SK-N-SH (cell line): Measurements from ENCODE around the gene MTERF2. TPM values are rescaled to one million over a fixed set of nuclear protein-coding genes. Genes with fewer than 3 reads are reported as not detected.

Source experiments
- CTCF ChIA-PET: fragments of 300-600, 350-600 bp; formaldehyde crosslinking; extraction: SDS; loops from one replicate; lab custom pipeline; 2021; lab: Yijun Ruan, JAX
- POLR2A ChIA-PET: fragments of 350-600 bp; sonication (Branson Sonifier 250); formaldehyde crosslinking; extraction: SDS; loops from one replicate; lab custom pipeline; 2020; ENCODE audit warnings: antibody characterized with exemption, inconsistent platforms; lab: Yijun Ruan, JAX
- DNase-seq: peaks from one replicate; pipeline ENCODE4 v3.0.0; 2012
- H2AFZ ChIP-seq: fragments of 200-600 bp; sonication (generic); 2 replicates; pipeline ENCODE4 v1.8.1; 2016; ENCODE audit warnings: antibody characterized with exemption, mild to moderate bottlenecking, low read depth
- H3F3A ChIP-seq: fragments of 200-600 bp; sonication (generic); replicated peaks from 2 replicates; pipeline ENCODE3; 2016; ENCODE audit warnings: antibody characterized with exemption, mild to moderate bottlenecking; ENCODE audit not compliant: insufficient read depth
- H3K27ac ChIP-seq, 2 experiments: fragments of 200-500 bp in 1 of 2; fragments of 200-600 bp in 1 of 2; sonication (Bioruptor generic) in 1 of 2; sonication (generic), shearing (Covaris generic) in 1 of 2; 2 replicates each; pipeline versions ENCODE4 v1.5.1 to v1.6.1; 2014 to 2016; ENCODE audit warnings: low read depth in 2 of 2, inconsistent platforms in 1 of 2, low read length in 1 of 2, mild to moderate bottlenecking in 1 of 2, mixed read lengths in 1 of 2
- H3K27me3 ChIP-seq: fragments of 200-600 bp; sonication (generic), shearing (Covaris generic); 2 replicates; pipeline ENCODE4 v1.6.1; 2016; ENCODE audit warnings: mixed run types; ENCODE audit not compliant: insufficient read depth
- H3K36me3 ChIP-seq, 2 experiments: fragments of 200-500 bp in 1 of 2; fragments of 200-600 bp in 1 of 2; sonication (Bioruptor generic) in 1 of 2; sonication (generic) in 1 of 2; replicated peaks in 1 of 2; 2 replicates each; pipeline versions ENCODE3 to v1.5.1; 2014 to 2016; ENCODE audit warnings: low read length in 1 of 2, mild to moderate bottlenecking in 1 of 2; ENCODE audit not compliant: insufficient read depth in 2 of 2, control insufficient read depth in 1 of 2
- H3K4me1 ChIP-seq, 2 experiments: fragments of 200-500 bp in 1 of 2; fragments of 200-600 bp in 1 of 2; sonication (Bioruptor generic) in 1 of 2; sonication (generic), shearing (Covaris generic) in 1 of 2; 2 replicates each; pipeline versions ENCODE4 v1.5.1 to v1.6.1; 2014 to 2016; ENCODE audit warnings: low read depth in 1 of 2, low read length in 1 of 2, mixed run types in 1 of 2; ENCODE audit not compliant: insufficient read depth in 2 of 2, control insufficient read depth in 1 of 2
- H3K4me2 ChIP-seq: fragments of 200-600 bp; sonication (generic), shearing (Covaris generic); 2 replicates; pipeline ENCODE4 v1.6.1; 2017; ENCODE audit warnings: mixed run types
- H3K4me3 ChIP-seq, 2 experiments: fragments of 200-500 bp in 1 of 2; fragments of 200-600 bp in 1 of 2; sonication (Bioruptor generic) in 1 of 2; sonication (generic), shearing (Covaris generic) in 1 of 2; 2 replicates each; pipeline versions ENCODE4 v1.5.1 to v1.8.1; 2014 to 2016; ENCODE audit warnings: low read depth in 2 of 2, inconsistent platforms in 1 of 2, low read length in 1 of 2, mild to moderate bottlenecking in 1 of 2, mixed read lengths in 1 of 2, moderate library complexity in 1 of 2
- H3K79me2 ChIP-seq: fragments of 200-600 bp; sonication (generic); 2 replicates; pipeline ENCODE4 v1.8.1; 2017; ENCODE audit warnings: mild to moderate bottlenecking; ENCODE audit not compliant: insufficient read depth
- H3K9ac ChIP-seq: fragments of 200-600 bp; sonication (generic); 2 replicates; pipeline ENCODE4 v1.6.1; 2017; ENCODE audit warnings: mixed run types
- H3K9me2 ChIP-seq: fragments of 200-600 bp; sonication (generic); 2 replicates; pipeline ENCODE4 v1.6.1; 2017; ENCODE audit warnings: mixed run types
- H3K9me3 ChIP-seq: fragments of 200-600 bp; sonication (generic); 2 replicates; pipeline ENCODE4 v1.6.1; 2017; ENCODE audit warnings: mixed run types, mild to moderate bottlenecking, moderate library complexity
- H4K20me1 ChIP-seq: fragments of 200-600 bp; sonication (generic); 2 replicates; pipeline ENCODE4 v1.6.1; 2017; ENCODE audit warnings: mild to moderate bottlenecking, mixed run types; ENCODE audit not compliant: insufficient read depth
- CTCF ChIP-seq: fragments of 200-600 bp; sonication (generic); IDR thresholded peaks from 2 replicates; pipeline ENCODE4 v1.6.1; 2017; ENCODE audit warnings: antibody characterized with exemption, mild to moderate bottlenecking, moderate library complexity
- EZH2phosphoT487 ChIP-seq: fragments of 200-600 bp; sonication (generic); IDR thresholded peaks from 2 replicates; pipeline ENCODE4 v1.6.1; 2017; ENCODE audit warnings: low read depth, mixed run types, mild to moderate bottlenecking, antibody characterized with exemption, moderate library complexity, borderline replicate concordance
- FOSL2 ChIP-seq: IDR thresholded peaks from 2 replicates; pipeline ENCODE4 v1.4.0; 2012; ENCODE audit warnings: low read depth, mild to moderate bottlenecking, moderate library complexity, borderline replicate concordance
- GATA2 ChIP-seq: sonication (generic); formaldehyde crosslinking; IDR thresholded peaks from 2 replicates; pipeline ENCODE4 v1.5.0; 2020; ENCODE audit warnings: mild to moderate bottlenecking, missing genetic modification reagents
- IRF3 ChIP-seq: fragments of 150-350 bp; IDR thresholded peaks from 2 replicates; pipeline ENCODE4 v1.6.1; 2016; ENCODE audit warnings: mild to moderate bottlenecking, low read depth, low read length
- MAX ChIP-seq: IDR thresholded peaks from 2 replicates; pipeline ENCODE4 v1.4.0; 2012; ENCODE audit warnings: low read depth
- MEF2A ChIP-seq: IDR thresholded peaks from 2 replicates; pipeline ENCODE4 v1.4.0; 2012; ENCODE audit warnings: low read depth, borderline replicate concordance
- MXI1 ChIP-seq: IDR thresholded peaks from 2 replicates; pipeline ENCODE4 v1.6.1; 2012; ENCODE audit warnings: mild to moderate bottlenecking, low read depth, low read length, improper control_type of control experiment
- NFIC ChIP-seq: IDR thresholded peaks from 2 replicates; pipeline ENCODE4 v1.4.0; 2012; ENCODE audit warnings: borderline replicate concordance
- RCOR1 ChIP-seq: fragments of 150-350 bp; IDR thresholded peaks from 2 replicates; pipeline ENCODE4 v1.6.1; 2017; ENCODE audit warnings: antibody characterized with exemption, low read length
- RFX5 ChIP-seq: IDR thresholded peaks from 2 replicates; pipeline ENCODE4 v1.6.1; 2012; ENCODE audit warnings: mild to moderate bottlenecking, improper control_type of control experiment, low read length
- SMC3 ChIP-seq: IDR thresholded peaks from 2 replicates; pipeline ENCODE4 v1.6.1; 2012; ENCODE audit warnings: low read depth, low read length, improper control_type of control experiment
- USF1 ChIP-seq: IDR thresholded peaks from 2 replicates; pipeline ENCODE4 v1.4.0; 2012; ENCODE audit warnings: low read depth, borderline replicate concordance
- USF2 ChIP-seq: fragments of 150-350 bp; IDR thresholded peaks from 2 replicates; pipeline ENCODE4 v1.6.1; 2017; ENCODE audit warnings: antibody characterized with exemption, low read length, low read depth, borderline replicate concordance
- YY1 ChIP-seq: IDR thresholded peaks from 2 replicates; pipeline ENCODE4 v1.4.0; 2012; ENCODE audit warnings: low read depth, mild to moderate bottlenecking
- WGBS: methylation state at CpG from one replicate; pipeline ENCODE4 v1.1.6; 2017; ENCODE audit warnings: low lambda C conversion rate; 5-methylcytosine and 5-hydroxymethylcytosine counted together
- polyA plus RNA-seq, 3 experiments: library from polyadenylated mRNA; depleted of rRNA; stranded (reverse); fragments of >200 nt; gene quantifications; 2 replicates each; pipeline ENCODE4 v1.2.3, GENCODE V29; 2012
- TF ChIP-seq, protein P1 (sequence below): IDR thresholded peaks from 2 replicates; pipeline ENCODE4 v1.4.0; 2012; ENCODE audit warnings: low read depth, borderline replicate concordance

The MTERF2 gene
- polyA plus RNA-seq, 1 of the 3 experiments (the other 2 are of a cell fraction), result 5.9 TPM

- DNase-seq, result no peak
- H3K4me2 ChIP-seq, result peak overlapping the region; percentile 90
- no peaks in the 10 kb centered on the region for H3K9me3 ChIP-seq
- H3K27me3 ChIP-seq, result no peaks in the 10 kb centered on the region
- peaks cover 81% of the 10 kb centered on the region for H3K79me2 ChIP-seq
- WGBS, result 44% methylated on average over 1 of the region's 1 CpG
- ChIA-PET POLR2A (no interaction called here), CTCF (interaction anchor here (0.9 kb wide), 1 partner anchor 135 kb away, joined by 6 read pairs; no protein-coding TSS in a partner anchor)
- no peak overlapping the region for H2AFZ ChIP-seq
- TF ChIP-seq USF1, result no peak
- no peak for TF ChIP-seq MEF2A
- no peak for TF ChIP-seq YY1
- no peak for TF ChIP-seq MAX
- no peak for TF ChIP-seq SMC3
- no peak for TF ChIP-seq NFIC
- peak overlapping the region; percentile 66 to 97; a peak in 3 of 4 replicates for H3K4me3 ChIP-seq
- peak overlapping the region; percentile 14 to 92; a peak in 2 of 4 replicates for H3K27ac ChIP-seq
- peaks cover 5 to 13% of the 10 kb centered on the region in 2 experiments for H3K36me3 ChIP-seq
- peaks cover 56% of the 10 kb centered on the region for H4K20me1 ChIP-seq
- peak overlapping the region; percentile 99 for H3K9ac ChIP-seq
- H3F3A ChIP-seq, result peaks cover 6% of the 10 kb centered on the region
- no peaks in the 10 kb centered on the region for H3K9me2 ChIP-seq
- H3K4me1 ChIP-seq, result peaks cover 9 to 15% of the 10 kb centered on the region in 2 experiments; a peak in 3 of 4 replicates
Measured at GRCh38 chr12:106957583-106957982, 29.4 kb downstream of the MTERF2 start.

- H3K79me2 ChIP-seq, result peaks cover 67% of the 10 kb centered on the region
- 1% methylated on average over 10 of the region's 34 CpGs for WGBS
- TF ChIP-seq RCOR1 (no peak), RFX5 (no peak), FOSL2 (no peak), USF1 (no peak), GATA2 (CRISPR knock-in tag) (no peak), EZH2phosphoT487 (no peak), SMC3 (peak; percentile 10; the same call in 1 of the 2 replicates), IRF3 (no peak), NFIC (peak; percentile 26; the same call in 1 of the 2 replicates), MXI1 (no peak), USF2 (no peak), CTCF (0 out of 2 replicates have a peak, but pooled peaks have one; percentile 20)
- TF ChIP-seq, protein P1, sequence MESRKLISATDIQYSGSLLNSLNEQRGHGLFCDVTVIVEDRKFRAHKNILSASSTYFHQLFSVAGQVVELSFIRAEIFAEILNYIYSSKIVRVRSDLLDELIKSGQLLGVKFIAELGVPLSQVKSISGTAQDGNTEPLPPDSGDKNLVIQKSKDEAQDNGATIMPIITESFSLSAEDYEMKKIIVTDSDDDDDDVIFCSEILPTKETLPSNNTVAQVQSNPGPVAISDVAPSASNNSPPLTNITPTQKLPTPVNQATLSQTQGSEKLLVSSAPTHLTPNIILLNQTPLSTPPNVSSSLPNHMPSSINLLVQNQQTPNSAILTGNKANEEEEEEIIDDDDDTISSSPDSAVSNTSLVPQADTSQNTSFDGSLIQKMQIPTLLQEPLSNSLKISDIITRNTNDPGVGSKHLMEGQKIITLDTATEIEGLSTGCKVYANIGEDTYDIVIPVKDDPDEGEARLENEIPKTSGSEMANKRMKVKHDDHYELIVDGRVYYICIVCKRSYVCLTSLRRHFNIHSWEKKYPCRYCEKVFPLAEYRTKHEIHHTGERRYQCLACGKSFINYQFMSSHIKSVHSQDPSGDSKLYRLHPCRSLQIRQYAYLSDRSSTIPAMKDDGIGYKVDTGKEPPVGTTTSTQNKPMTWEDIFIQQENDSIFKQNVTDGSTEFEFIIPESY, result no peak
Measured at GRCh38 chr12:106956048-106956578, 30.8 kb downstream of the MTERF2 start.

More at GRCh38 chr12:106956048-106956578, 30.8 kb downstream of the MTERF2 start:
- H3K27me3 ChIP-seq, result no peaks in the 10 kb centered on the region
- H3K4me3 ChIP-seq, result peak overlapping the region; percentile 66 to 97
- peak overlapping the region; percentile 33; the same call in 1 of the 2 replicates for H2AFZ ChIP-seq
- ChIA-PET CTCF (interaction anchor here (0.6 to 1.9 kb wide), 12 partner anchors 13 to 599 kb away, joined by 3 to 9 read pairs (median 4); partner anchors contain the start of genes MTERF2 and POLR3B), POLR2A (interaction anchor here (1.4 to 2.2 kb wide), 5 partner anchors 14 to 181 kb away, joined by 3 to 11 read pairs (median 5); partner anchors contain the start of genes CRY1, MTERF2 and RIC8B)
- peaks cover 43% of the 10 kb centered on the region for H4K20me1 ChIP-seq
- H3K9me3 ChIP-seq, result no peaks in the 10 kb centered on the region
- H3K9ac ChIP-seq, result peak overlapping the region; percentile 99
- peaks cover 0 to 11% of the 10 kb centered on the region in 2 experiments for H3K36me3 ChIP-seq
- H3K4me2 ChIP-seq, result peak overlapping the region; percentile 90
- peak; percentile 86 for DNase-seq
- peak overlapping the region; percentile 92 to 97 for H3K27ac ChIP-seq
- peaks cover 9% of the 10 kb centered on the region in 2 experiments; a peak in 2 of 4 replicates for H3K4me1 ChIP-seq
- H3K9me2 ChIP-seq, result no peaks in the 10 kb centered on the region
- peaks cover 6% of the 10 kb centered on the region for H3F3A ChIP-seq
